Measurements from ENCODE around the gene OR1E1. TPM values are rescaled to one million over a fixed set of nuclear protein-coding genes. Genes with fewer than 3 reads are reported as not detected.

OR1E1 gene
- total RNA-seq (not detected in 2 replicates), polyA plus RNA-seq (not detected in 2 replicates), polyA minus RNA-seq (ENCODE audit: low replicate concordance) (not detected in 2 replicates)
- polyA plus RNA-seq (2012): not detected in 2 replicates

- no peak for DNase-seq (ENCODE audit: low read depth in 2 of 2)
- no peak within 1 kb of the TSS for H2AFZ ChIP-seq (ENCODE audit: low read length)
- H4K20me1 ChIP-seq (ENCODE audit: control insufficient read depth, extremely low read depth, insufficient read depth, low read length): no peaks in the 10 kb centered on the region
- no peaks in the 10 kb centered on the region for H3K4me1 ChIP-seq (ENCODE audit: control insufficient read depth, extremely low read depth, insufficient read depth, low read length)
- no peak within 1 kb of the TSS for H3K27ac ChIP-seq (ENCODE audit: insufficient read depth, low read length)
- no peak within 1 kb of the TSS for H3K4me3 ChIP-seq (replicated peaks in 1 of 4; ENCODE audit: control extremely low read depth in 1 of 4, insufficient read depth in 1 of 4, low read depth in 3 of 4, low read length in 4 of 4)
- H3K27me3 ChIP-seq (ENCODE audit: control insufficient read depth, insufficient read depth, low read length): no peaks in the 10 kb centered on the region
- TF ChIP-seq EZH2 (IDR thresholded peaks at IDR 0.05; ENCODE audit: low read length, missing control alignments) (no peak), CTCF (conservative IDR thresholded peaks at IDR 0.05 in 1 of 2, IDR thresholded peaks at IDR 0.05 in 1 of 2; ENCODE audit: low read depth in 1 of 2, low read length in 2 of 2) (no peak)
- no peak within 1 kb of the TSS for H3K9ac ChIP-seq (ENCODE audit: insufficient read depth, low read length)
- no peaks in the 10 kb centered on the region for H3K36me3 ChIP-seq (ENCODE audit: control insufficient read depth, insufficient read depth, low read length)
- no peaks in the 10 kb centered on the region for H3K79me2 ChIP-seq (ENCODE audit: control insufficient read depth, insufficient read depth, low read length)
- H3K4me2 ChIP-seq (ENCODE audit: extremely low read depth, insufficient read depth, low read length): no peak within 1 kb of the TSS
- no peaks in the 10 kb centered on the region for H3K9me3 ChIP-seq (ENCODE audit: control insufficient read depth, insufficient read depth, low read depth, low read length)
These were observed at the start of gene OR1E1 for GRCh38 chr17:3398310-3398709. OR1E1 (minus strand) TSS chr17:3398410; CDS start chr17:3398410, 0 bp downstream.

- DNase-seq (ENCODE audit: low read depth in 2 of 2): peak in 1 of 2 donors; percentile 1
- no peaks in the 10 kb centered on the region for H3K9me3 ChIP-seq (ENCODE audit: control insufficient read depth, insufficient read depth, low read depth, low read length)
- H3K36me3 ChIP-seq (ENCODE audit: control insufficient read depth, insufficient read depth, low read length): no peaks in the 10 kb centered on the region
- no peak for TF ChIP-seq CTCF (conservative IDR thresholded peaks at IDR 0.05 in 1 of 2, IDR thresholded peaks at IDR 0.05 in 1 of 2; ENCODE audit: low read depth in 1 of 2, low read length in 2 of 2)
- no peak for TF ChIP-seq EZH2 (IDR thresholded peaks at IDR 0.05; ENCODE audit: low read length, missing control alignments)
- H3K79me2 ChIP-seq (ENCODE audit: control insufficient read depth, insufficient read depth, low read length): no peaks in the 10 kb centered on the region
- no peak overlapping the region for H3K9ac ChIP-seq (ENCODE audit: insufficient read depth, low read length)
- H4K20me1 ChIP-seq (ENCODE audit: control insufficient read depth, extremely low read depth, insufficient read depth, low read length): no peaks in the 10 kb centered on the region
- no peak overlapping the region for H3K27ac ChIP-seq (ENCODE audit: insufficient read depth, low read length)
- H3K4me2 ChIP-seq (ENCODE audit: extremely low read depth, insufficient read depth, low read length): no peak overlapping the region
- no peaks in the 10 kb centered on the region for H3K27me3 ChIP-seq (ENCODE audit: control insufficient read depth, insufficient read depth, low read length)
- no peak overlapping the region for H3K4me3 ChIP-seq (replicated peaks in 1 of 4; ENCODE audit: control extremely low read depth in 1 of 4, insufficient read depth in 1 of 4, low read depth in 3 of 4, low read length in 4 of 4)
- H3K4me1 ChIP-seq (ENCODE audit: control insufficient read depth, extremely low read depth, insufficient read depth, low read length): no peaks in the 10 kb centered on the region
- H2AFZ ChIP-seq (ENCODE audit: low read length): no peak overlapping the region
These were observed 49.4 kb upstream of the OR1E1 start for GRCh38 chr17:3447625-3448024.

GRCh38 chr17:3440451-3440850 is 42.2 kb upstream of the OR1E1 start:
- Histone ChIP-seq H3K27ac (ENCODE audit: insufficient read depth, low read length) (no peak overlapping the region), H2AFZ (ENCODE audit: low read length) (no peak overlapping the region), H3K9me3 (ENCODE audit: control insufficient read depth, insufficient read depth, low read depth, low read length) (no peaks in the 10 kb centered on the region), H3K4me1 (ENCODE audit: control insufficient read depth, extremely low read depth, insufficient read depth, low read length) (no peaks in the 10 kb centered on the region), H3K9ac (ENCODE audit: insufficient read depth, low read length) (no peak overlapping the region), H3K27me3 (ENCODE audit: control insufficient read depth, insufficient read depth, low read length) (no peaks in the 10 kb centered on the region), H3K79me2 (ENCODE audit: control insufficient read depth, insufficient read depth, low read length) (no peaks in the 10 kb centered on the region), H3K4me2 (ENCODE audit: extremely low read depth, insufficient read depth, low read length) (no peak overlapping the region), H4K20me1 (ENCODE audit: control insufficient read depth, extremely low read depth, insufficient read depth, low read length) (no peaks in the 10 kb centered on the region), H3K4me3 (replicated peaks in 1 of 4; ENCODE audit: control extremely low read depth in 1 of 4, insufficient read depth in 1 of 4, low read depth in 3 of 4, low read length in 4 of 4) (no peak overlapping the region), H3K36me3 (ENCODE audit: control insufficient read depth, insufficient read depth, low read length) (no peaks in the 10 kb centered on the region)
- TF ChIP-seq EZH2 (IDR thresholded peaks at IDR 0.05; ENCODE audit: low read length, missing control alignments): no peak
- TF ChIP-seq CTCF (conservative IDR thresholded peaks at IDR 0.05 in 1 of 2, IDR thresholded peaks at IDR 0.05 in 1 of 2; ENCODE audit: low read depth in 1 of 2, low read length in 2 of 2): no peak
- no peak for DNase-seq (ENCODE audit: low read depth in 2 of 2)
